ENCODE data around the gene ZNF516.

ZNF516 gene

GRCh38 chr18:76420898-76421684, 74.0 kb downstream of the ZNF516 start:
- no peak for FAIRE-seq

GRCh38 chr18:76419811-76420210, 75.2 kb downstream of the ZNF516 start:
- FAIRE-seq: no peak

GRCh38 chr18:76416911-76417310, 78.1 kb downstream of the ZNF516 start:
- FAIRE-seq: no peak

- FAIRE-seq: no peak
These were observed 80.0 kb downstream of the ZNF516 start for GRCh38 chr18:76414936-76415621.

GRCh38 chr18:76412818-76413565, 82.0 kb downstream of the ZNF516 start:
- FAIRE-seq: no peak

- FAIRE-seq: no peak
These were observed 82.8 kb downstream of the ZNF516 start for GRCh38 chr18:76412010-76412817.

GRCh38 chr18:76410660-76411417, 84.2 kb downstream of the ZNF516 start:
- no peak for FAIRE-seq

GRCh38 chr18:76410033-76410432, 85.0 kb downstream of the ZNF516 start:
- FAIRE-seq: no peak

- no peak for FAIRE-seq
These were observed 86.5 kb downstream of the ZNF516 start for GRCh38 chr18:76408480-76409067.

- FAIRE-seq: no peak
These were observed 87.4 kb downstream of the ZNF516 start for GRCh38 chr18:76407681-76408080.

GRCh38 chr18:76406791-76407190, 88.3 kb downstream of the ZNF516 start:
- FAIRE-seq: no peak

GRCh38 chr18:76405681-76406356, 89.2 kb downstream of the ZNF516 start:
- FAIRE-seq: no peak

- FAIRE-seq: no peak
These were observed 89.8 kb downstream of the ZNF516 start for GRCh38 chr18:76405280-76405679.

- FAIRE-seq: no peak
These were observed 90.7 kb downstream of the ZNF516 start for GRCh38 chr18:76404345-76404831.

GRCh38 chr18:76402026-76402990, 92.7 kb downstream of the ZNF516 start:
- FAIRE-seq: no peak

- no peak for FAIRE-seq
These were observed 93.5 kb downstream of the ZNF516 start for GRCh38 chr18:76401498-76401897.

- no peak for FAIRE-seq
These were observed 95.2 kb downstream of the ZNF516 start for GRCh38 chr18:76399613-76400391.

GRCh38 chr18:76398896-76399612, 96.0 kb downstream of the ZNF516 start:
- no peak for FAIRE-seq
